Neutrophil (primary cell): Measurements from ENCODE around the gene UMAD1.
"Not testable (repeated sequence)": the region's sequence is repeated elsewhere in the genome, so short reads cannot be mapped to it uniquely, and the experiment has no call there.

Source experiments
- H3K27ac ChIP-seq: fragments of 200-600 bp; sonication (generic); 2 replicates; pipeline ENCODE4 v1.5.1; 2016; ENCODE audit warnings: mild to moderate bottlenecking, moderate library complexity
- H3K27me3 ChIP-seq: fragments of 200-600 bp; sonication (generic); 2 replicates; pipeline ENCODE4 v1.6.0; 2016; ENCODE audit warnings: mild to moderate bottlenecking
- H3K36me3 ChIP-seq: fragments of 200-600 bp; sonication (generic); 2 replicates; pipeline ENCODE4 v1.5.1; 2017
- H3K4me1 ChIP-seq, 2 experiments: fragments of 200-600 bp in 1 of 2; sonication (generic) in 1 of 2; 1 replicate in 1 of 2; 2 replicates in 1 of 2; pipeline versions ENCODE4 v1.5.1 to v1.6.1; 2013 to 2016; ENCODE audit warnings: low read depth in 1 of 2, low read length in 1 of 2, mild to moderate bottlenecking in 1 of 2, moderate library complexity in 1 of 2; ENCODE audit not compliant: control insufficient read depth in 1 of 2, insufficient read depth in 1 of 2
- H3K4me3 ChIP-seq, 2 experiments: fragments of 200-600 bp in 1 of 2; sonication (generic) in 1 of 2; 1 replicate in 1 of 2; 2 replicates in 1 of 2; pipeline ENCODE4 v1.5.1; 2013 to 2016; ENCODE audit warnings: low read depth in 1 of 2, low read length in 1 of 2, mild to moderate bottlenecking in 1 of 2, moderate library complexity in 1 of 2
- H3K9me3 ChIP-seq: fragments of 200-600 bp; sonication (generic); 2 replicates; pipeline ENCODE4 v1.5.1; 2016
- TF ChIP-seq, protein P1 (sequence below): fragments of 200-600 bp; sonication (generic); IDR thresholded peaks from 2 replicates; pipeline ENCODE4 v1.5.1; 2016; ENCODE audit warnings: antibody characterized with exemption

Gene UMAD1

DNA sequence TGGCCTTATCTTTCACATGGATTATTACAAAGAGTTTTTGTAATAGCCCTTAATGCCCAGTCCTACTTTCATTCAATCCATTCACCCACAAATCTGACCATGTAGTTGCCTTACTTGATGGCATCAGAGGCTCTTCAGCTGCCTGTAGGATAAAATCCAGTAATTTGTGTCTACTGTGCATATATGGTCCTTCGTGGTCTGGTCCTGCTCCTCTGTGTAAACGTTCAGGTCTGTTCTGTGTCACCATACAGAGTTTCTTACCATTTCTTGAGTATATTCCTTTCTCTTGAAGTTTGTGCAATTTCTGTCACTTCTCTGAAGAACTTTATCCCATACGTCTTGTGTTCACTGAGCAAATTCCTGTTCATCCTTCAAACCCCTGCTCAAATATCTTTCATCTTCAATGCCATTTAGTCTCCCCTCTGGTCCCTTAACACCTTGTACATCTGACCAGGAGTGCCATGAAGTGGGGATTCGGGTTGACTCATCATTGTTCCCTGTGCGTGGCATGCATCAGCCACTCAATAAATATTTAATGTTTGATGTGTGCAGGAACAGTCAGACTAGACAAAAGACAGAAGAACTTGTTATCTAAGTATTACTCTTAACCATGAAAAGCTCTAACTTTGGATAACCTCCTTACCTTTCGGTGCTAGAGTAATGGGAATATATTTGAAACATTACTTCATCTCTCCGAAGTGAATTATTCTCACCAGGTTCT lies 176.4 kb downstream of the UMAD1 start:
- Histone ChIP-seq H3K36me3 (no peaks in the 10 kb centered on the region), H3K27ac (no peak overlapping the region), H3K4me3 (no peak overlapping the region), H3K27me3 (no peaks in the 10 kb centered on the region), H3K9me3 (no peaks in the 10 kb centered on the region), H3K4me1 (peaks cover 0 to 12% of the 10 kb centered on the region in 2 experiments)
- TF ChIP-seq, protein P1, sequence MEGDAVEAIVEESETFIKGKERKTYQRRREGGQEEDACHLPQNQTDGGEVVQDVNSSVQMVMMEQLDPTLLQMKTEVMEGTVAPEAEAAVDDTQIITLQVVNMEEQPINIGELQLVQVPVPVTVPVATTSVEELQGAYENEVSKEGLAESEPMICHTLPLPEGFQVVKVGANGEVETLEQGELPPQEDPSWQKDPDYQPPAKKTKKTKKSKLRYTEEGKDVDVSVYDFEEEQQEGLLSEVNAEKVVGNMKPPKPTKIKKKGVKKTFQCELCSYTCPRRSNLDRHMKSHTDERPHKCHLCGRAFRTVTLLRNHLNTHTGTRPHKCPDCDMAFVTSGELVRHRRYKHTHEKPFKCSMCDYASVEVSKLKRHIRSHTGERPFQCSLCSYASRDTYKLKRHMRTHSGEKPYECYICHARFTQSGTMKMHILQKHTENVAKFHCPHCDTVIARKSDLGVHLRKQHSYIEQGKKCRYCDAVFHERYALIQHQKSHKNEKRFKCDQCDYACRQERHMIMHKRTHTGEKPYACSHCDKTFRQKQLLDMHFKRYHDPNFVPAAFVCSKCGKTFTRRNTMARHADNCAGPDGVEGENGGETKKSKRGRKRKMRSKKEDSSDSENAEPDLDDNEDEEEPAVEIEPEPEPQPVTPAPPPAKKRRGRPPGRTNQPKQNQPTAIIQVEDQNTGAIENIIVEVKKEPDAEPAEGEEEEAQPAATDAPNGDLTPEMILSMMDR, result no peak

GRCh38 chr7:7817748-7818147 lies 177.2 kb downstream of the UMAD1 start:
- Histone ChIP-seq H3K36me3 (no peaks in the 10 kb centered on the region), H3K4me1 (peaks cover 0 to 12% of the 10 kb centered on the region in 2 experiments), H3K27ac (no peak overlapping the region), H3K9me3 (no peaks in the 10 kb centered on the region), H3K4me3 (no peak overlapping the region), H3K27me3 (no peaks in the 10 kb centered on the region)
- TF ChIP-seq, protein P1, result no peak

DNA sequence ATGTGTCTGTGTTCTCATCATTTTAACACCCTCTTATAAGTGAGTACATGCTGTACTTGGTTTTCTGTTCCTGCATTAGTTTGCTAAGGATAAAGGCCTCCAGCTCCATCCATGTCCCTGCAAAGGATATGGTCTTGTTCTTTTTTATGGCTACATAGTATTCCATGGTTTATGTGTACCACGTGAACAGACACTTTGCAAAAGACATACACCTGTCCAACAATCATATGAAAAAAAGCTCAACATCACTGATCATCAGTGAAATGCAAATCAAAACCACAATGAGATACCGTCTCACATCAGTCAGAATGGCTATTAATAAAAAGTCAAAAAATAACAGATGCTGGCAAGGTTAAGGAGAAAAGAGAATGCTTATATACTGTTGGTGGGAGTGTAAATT lies 177.6 kb downstream of the UMAD1 start:
- H3K27me3 ChIP-seq, H3K27ac ChIP-seq, H3K4me3 ChIP-seq, H3K36me3 ChIP-seq, H3K9me3 ChIP-seq: not testable (repeated sequence)
- peaks cover 0 to 12% of the 10 kb centered on the region in 2 experiments for H3K4me1 ChIP-seq

GRCh38 chr7:7819442-7820247 lies 179.1 kb downstream of the UMAD1 start:
- no peak overlapping the region for H3K27ac ChIP-seq
- H3K4me1 ChIP-seq, result peaks cover 0 to 12% of the 10 kb centered on the region in 2 experiments
- H3K36me3 ChIP-seq, result no peaks in the 10 kb centered on the region
- TF ChIP-seq, protein P1, result no peak
- no peaks in the 10 kb centered on the region for H3K27me3 ChIP-seq
- no peaks in the 10 kb centered on the region for H3K9me3 ChIP-seq
- no peak overlapping the region for H3K4me3 ChIP-seq

GRCh38 chr7:7820409-7820808 lies 179.9 kb downstream of the UMAD1 start:
- Histone ChIP-seq H3K4me3 (no peak overlapping the region), H3K27me3 (no peaks in the 10 kb centered on the region), H3K4me1 (peaks cover 0 to 12% of the 10 kb centered on the region in 2 experiments), H3K9me3 (no peaks in the 10 kb centered on the region), H3K36me3 (no peaks in the 10 kb centered on the region), H3K27ac (no peak overlapping the region)
- TF ChIP-seq, protein P1, result no peak

GRCh38 chr7:7820939-7821338 lies 180.4 kb downstream of the UMAD1 start:
- H3K27ac ChIP-seq, result no peak overlapping the region
- H3K36me3 ChIP-seq, result no peaks in the 10 kb centered on the region
- no peaks in the 10 kb centered on the region for H3K9me3 ChIP-seq
- TF ChIP-seq, protein P1, result no peak
- peaks cover 0 to 7% of the 10 kb centered on the region in 2 experiments for H3K4me1 ChIP-seq
- H3K4me3 ChIP-seq, result no peak overlapping the region
- H3K27me3 ChIP-seq, result no peaks in the 10 kb centered on the region
